ENCODE measurements around the gene SLC12A2. TPM values are rescaled to one million over a fixed set of nuclear protein-coding genes. Genes with fewer than 3 reads are reported as not detected.

The SLC12A2 gene
- total and polyA plus RNA-seq, 2 donors (not counting 1 experiment from before 2014, with no cell fraction given), result 3.1 to 28.7 TPM

DNA sequence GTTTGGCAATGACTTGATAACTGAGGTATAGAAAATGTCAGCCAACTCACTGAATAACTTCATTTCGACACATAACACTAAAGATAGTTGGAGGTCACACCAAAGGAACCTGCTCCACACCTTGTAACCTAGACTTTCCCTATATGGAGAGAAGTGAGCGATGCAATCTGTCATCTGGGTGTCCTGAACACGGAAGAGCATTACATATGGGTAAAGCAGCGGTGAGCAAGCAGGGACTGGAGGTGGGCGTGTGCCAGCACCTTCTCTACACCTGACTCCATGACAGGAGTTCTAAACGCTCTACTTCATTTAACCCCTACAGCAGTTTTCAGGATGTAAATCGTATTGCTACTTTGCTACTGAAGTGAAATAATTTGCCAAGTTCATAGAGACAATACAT lies 152.8 kb downstream of the SLC12A2 start:
- intact Hi-C loops (cut with micrococcal nuclease), result no loop called here
- H4K20me1 ChIP-seq (ENCODE audit: control insufficient read depth, insufficient read depth, low read length, poor library complexity, severe bottlenecking), result no peaks in the 10 kb centered on the region
- TF ChIP-seq EZH2 (IDR thresholded peaks at IDR 0.05; ENCODE audit: borderline replicate concordance, insufficient read depth, low read depth, low read length, poor library complexity, severe bottlenecking), result no peak
- no peak for TF ChIP-seq CTCF (IDR thresholded peaks at IDR 0.05)
- 83% methylated on average over 4 of the region's 7 CpGs for WGBS (ENCODE audit: insufficient coverage)
- Mint-ChIP-seq H3K27ac (no peak overlapping the region), H3K9me3 (ENCODE audit: insufficient read depth) (no peaks in the 10 kb centered on the region), H3K4me3 (no peak overlapping the region), H3K4me1 (no peaks in the 10 kb centered on the region), H3K27me3 (peaks cover 12% of the 10 kb centered on the region)
- DNase-seq, result no peak
- no peaks in the 10 kb centered on the region for H3K4me1 ChIP-seq (ENCODE audit: control insufficient read depth in 2 of 2, insufficient read depth in 2 of 2, low read length in 2 of 2)
- H3K27ac ChIP-seq (ENCODE audit: low read length in 2 of 2), result no peak overlapping the region
- H3K27me3 ChIP-seq (replicated peaks in 1 of 4; ENCODE audit: control extremely low read depth in 1 of 4, control insufficient read depth in 3 of 4, insufficient read depth in 4 of 4, low read length in 3 of 4), result no peaks in the 10 kb centered on the region
- no peak overlapping the region for H2AFZ ChIP-seq (ENCODE audit: insufficient read depth, low read depth, low read length, poor library complexity, severe bottlenecking)
- POLR2A ChIA-PET, result no interaction called here
- CTCF ChIA-PET, result no interaction called here
- H3K36me3 ChIP-seq (replicated peaks in 1 of 2; ENCODE audit: control extremely low read depth in 1 of 2, control insufficient read depth in 1 of 2, extremely low read depth in 1 of 2, insufficient read depth in 2 of 2, low read length in 1 of 2), result no peaks in the 10 kb centered on the region
- no peak overlapping the region for H3K9ac ChIP-seq (ENCODE audit: low read length)
- H3K4me2 ChIP-seq (replicated peaks; ENCODE audit: low read depth, low read length, poor library complexity, severe bottlenecking), result no peak overlapping the region
- no peak for ATAC-seq (ENCODE audit: low read depth)
- H3K79me2 ChIP-seq (ENCODE audit: control insufficient read depth, insufficient read depth, low read length), result no peaks in the 10 kb centered on the region
- H3K4me3 ChIP-seq (ENCODE audit: control extremely low read depth in 1 of 5, extremely low read depth in 1 of 5, insufficient read depth in 1 of 5, low read depth in 2 of 5, low read length in 4 of 5), result no peak overlapping the region
- H3K9me3 ChIP-seq (ENCODE audit: control extremely low read depth in 1 of 3, control insufficient read depth in 2 of 3, insufficient read depth in 1 of 3, low read length in 2 of 3), result no peaks in the 10 kb centered on the region

GRCh38 chr5:128237000-128237399 lies 153.4 kb downstream of the SLC12A2 start:
- Mint-ChIP-seq H3K27me3 (peaks cover 12% of the 10 kb centered on the region), H3K27ac (no peak overlapping the region), H3K4me1 (no peaks in the 10 kb centered on the region), H3K4me3 (no peak overlapping the region), H3K9me3 (ENCODE audit: insufficient read depth) (no peaks in the 10 kb centered on the region)
- no peak for ATAC-seq (ENCODE audit: low read depth)
- Histone ChIP-seq H3K9ac (ENCODE audit: low read length) (no peak overlapping the region), H2AFZ (ENCODE audit: insufficient read depth, low read depth, low read length, poor library complexity, severe bottlenecking) (no peak overlapping the region), H3K36me3 (replicated peaks in 1 of 2; ENCODE audit: control extremely low read depth in 1 of 2, control insufficient read depth in 1 of 2, extremely low read depth in 1 of 2, insufficient read depth in 2 of 2, low read length in 1 of 2) (no peaks in the 10 kb centered on the region), H3K4me3 (ENCODE audit: control extremely low read depth in 1 of 5, extremely low read depth in 1 of 5, insufficient read depth in 1 of 5, low read depth in 2 of 5, low read length in 4 of 5) (no peak overlapping the region), H3K27ac (ENCODE audit: low read length in 2 of 2) (no peak overlapping the region), H4K20me1 (ENCODE audit: control insufficient read depth, insufficient read depth, low read length, poor library complexity, severe bottlenecking) (no peaks in the 10 kb centered on the region), H3K9me3 (ENCODE audit: control extremely low read depth in 1 of 3, control insufficient read depth in 2 of 3, insufficient read depth in 1 of 3, low read length in 2 of 3) (no peaks in the 10 kb centered on the region), H3K4me2 (replicated peaks; ENCODE audit: low read depth, low read length, poor library complexity, severe bottlenecking) (no peak overlapping the region), H3K4me1 (ENCODE audit: control insufficient read depth in 2 of 2, insufficient read depth in 2 of 2, low read length in 2 of 2) (no peaks in the 10 kb centered on the region), H3K27me3 (replicated peaks in 1 of 4; ENCODE audit: control extremely low read depth in 1 of 4, control insufficient read depth in 3 of 4, insufficient read depth in 4 of 4, low read length in 3 of 4) (no peaks in the 10 kb centered on the region), H3K79me2 (ENCODE audit: control insufficient read depth, insufficient read depth, low read length) (no peaks in the 10 kb centered on the region)
- POLR2A ChIA-PET, result no interaction called here
- CTCF ChIA-PET, result no interaction called here
- WGBS (ENCODE audit: insufficient coverage), result 86% methylated on average over 1 of the region's 2 CpGs
- DNase-seq, result no peak
- intact Hi-C loops (cut with micrococcal nuclease), result no loop called here
- TF ChIP-seq CTCF (IDR thresholded peaks at IDR 0.05) (no peak), EZH2 (IDR thresholded peaks at IDR 0.05; ENCODE audit: borderline replicate concordance, insufficient read depth, low read depth, low read length, poor library complexity, severe bottlenecking) (no peak)
